GM12801 (cell line): Measurements from ENCODE around the gene TUBB2A.

Experiments used
- CTCF ChIP-seq: IDR thresholded peaks from one replicate; pipeline ENCODE4 v1.5.1; 2011; ENCODE audit warnings: control low read depth; ENCODE audit not compliant: insufficient read length; ENCODE audit errors: extremely low read depth

The TUBB2A gene

DNA sequence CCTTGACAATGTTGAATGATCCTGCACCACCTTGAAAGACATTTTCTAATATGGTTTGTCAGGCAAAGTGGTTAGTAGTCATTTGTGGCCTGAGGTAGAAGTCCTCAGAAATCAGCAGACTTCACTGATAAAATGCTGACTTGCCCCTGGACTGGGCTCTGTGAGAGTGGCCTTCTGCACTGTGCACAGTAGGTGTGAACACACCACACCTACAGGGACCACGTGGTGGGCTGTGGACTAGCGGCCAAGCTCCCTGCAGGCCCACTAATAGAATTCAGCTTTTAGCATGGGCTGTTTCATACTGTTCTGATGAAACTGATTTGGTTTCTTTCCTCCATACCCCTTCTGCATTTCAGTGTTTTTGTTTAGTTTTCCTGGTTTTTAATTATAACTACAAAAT, 31.5 kb downstream of the TUBB2A start:
- no peak for TF ChIP-seq CTCF

GRCh38 chr6:3124667-3125066, 32.7 kb downstream of the TUBB2A start:
- TF ChIP-seq CTCF = no peak

GRCh38 chr6:3122823-3123182, 34.5 kb downstream of the TUBB2A start:
- no peak for TF ChIP-seq CTCF

DNA sequence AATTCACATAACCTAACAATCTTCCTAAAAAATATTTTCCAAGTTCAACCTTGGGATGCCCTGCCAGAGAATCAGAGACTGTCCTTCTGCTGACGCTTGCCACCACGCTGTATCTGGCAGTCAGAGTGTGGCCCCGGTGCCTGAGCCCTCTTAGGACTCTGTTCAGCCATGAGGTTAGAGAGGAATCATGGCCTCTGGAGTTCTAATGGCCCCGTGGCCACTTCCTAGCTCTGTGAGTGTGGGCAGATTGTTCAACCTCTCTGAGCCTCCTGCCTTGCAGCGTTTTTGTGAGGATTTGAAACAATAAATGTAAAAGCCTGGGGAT, 36.6 kb downstream of the TUBB2A start:
- no peak for TF ChIP-seq CTCF

GRCh38 chr6:3119040-3119723, 38.2 kb downstream of the TUBB2A start:
- TF ChIP-seq CTCF = no peak

GRCh38 chr6:3118353-3119039, 38.8 kb downstream of the TUBB2A start, which contains the start of gene BPHL:
TSS of gene BPHL (plus strand) at chr6:3118711. CDS start at chr6:3118741, 30 bp downstream.
- no peak for TF ChIP-seq CTCF

DNA sequence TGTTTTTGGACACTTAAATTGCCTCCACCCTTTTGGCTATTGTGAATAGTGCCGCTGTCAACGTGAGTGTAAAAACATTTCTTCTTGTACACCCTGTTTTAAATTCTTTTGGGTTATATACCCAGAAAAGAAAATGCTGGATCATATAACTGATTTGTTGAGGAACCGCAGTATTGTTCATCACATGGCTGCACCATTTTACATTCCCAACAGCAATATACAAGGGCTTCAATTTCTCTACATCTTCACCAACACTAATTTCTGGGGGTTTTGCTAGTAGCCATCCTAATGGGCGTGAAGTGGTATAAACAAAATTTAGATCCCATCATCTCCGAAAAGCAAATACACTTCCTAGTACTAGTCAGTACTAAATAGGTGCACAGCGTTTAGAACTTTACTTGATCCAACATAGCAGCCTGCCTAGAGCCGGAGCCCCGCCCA, 39.4 kb downstream of the TUBB2A start:
- no peak for TF ChIP-seq CTCF
